ENCODE results near the gene SUCLG2. TPM values are rescaled to one million over a fixed set of nuclear protein-coding genes. Genes with fewer than 3 reads are reported as not detected.

Gene SUCLG2
- total RNA-seq, 1 experiment from 2014 or later: 59.4 TPM

DNA sequence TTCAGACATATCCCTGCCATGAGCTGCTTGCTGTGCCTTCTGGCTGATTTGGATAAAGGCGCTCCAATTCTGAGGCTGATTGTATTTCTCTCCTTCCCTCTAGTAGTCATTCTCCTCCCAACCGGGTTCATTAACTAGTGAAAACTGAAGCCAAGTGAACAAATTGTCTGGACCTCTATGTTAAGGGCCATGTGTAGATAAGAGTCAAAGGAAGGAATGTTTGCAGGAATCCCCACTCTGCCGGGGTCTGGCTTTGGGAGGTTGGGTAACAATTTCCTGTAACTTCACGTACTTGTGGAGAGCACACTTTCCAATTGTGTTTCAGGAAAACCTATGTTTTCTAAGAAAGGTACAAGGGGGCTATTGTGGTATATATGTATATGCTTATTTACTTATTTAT lies 38.2 kb upstream of the SUCLG2 start:
- H3K9me2 ChIP-seq (ENCODE audit: insufficient read depth): no peaks in the 10 kb centered on the region
- no peaks in the 10 kb centered on the region for H3K9me3 ChIP-seq (ENCODE audit: insufficient read depth, low read depth)
- no peaks in the 10 kb centered on the region for H3F3A ChIP-seq (ENCODE audit: insufficient read depth, low read depth)
- no peak overlapping the region for H3K27ac ChIP-seq
- ChIA-PET POLR2A (ENCODE audit: unreplicated experiment) (no interaction called here), CTCF (no interaction called here)
- TF ChIP-seq EZH2 (IDR thresholded peaks at IDR 0.05; ENCODE audit: low read depth): no peak
- TF ChIP-seq, protein P1, sequence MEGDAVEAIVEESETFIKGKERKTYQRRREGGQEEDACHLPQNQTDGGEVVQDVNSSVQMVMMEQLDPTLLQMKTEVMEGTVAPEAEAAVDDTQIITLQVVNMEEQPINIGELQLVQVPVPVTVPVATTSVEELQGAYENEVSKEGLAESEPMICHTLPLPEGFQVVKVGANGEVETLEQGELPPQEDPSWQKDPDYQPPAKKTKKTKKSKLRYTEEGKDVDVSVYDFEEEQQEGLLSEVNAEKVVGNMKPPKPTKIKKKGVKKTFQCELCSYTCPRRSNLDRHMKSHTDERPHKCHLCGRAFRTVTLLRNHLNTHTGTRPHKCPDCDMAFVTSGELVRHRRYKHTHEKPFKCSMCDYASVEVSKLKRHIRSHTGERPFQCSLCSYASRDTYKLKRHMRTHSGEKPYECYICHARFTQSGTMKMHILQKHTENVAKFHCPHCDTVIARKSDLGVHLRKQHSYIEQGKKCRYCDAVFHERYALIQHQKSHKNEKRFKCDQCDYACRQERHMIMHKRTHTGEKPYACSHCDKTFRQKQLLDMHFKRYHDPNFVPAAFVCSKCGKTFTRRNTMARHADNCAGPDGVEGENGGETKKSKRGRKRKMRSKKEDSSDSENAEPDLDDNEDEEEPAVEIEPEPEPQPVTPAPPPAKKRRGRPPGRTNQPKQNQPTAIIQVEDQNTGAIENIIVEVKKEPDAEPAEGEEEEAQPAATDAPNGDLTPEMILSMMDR (conservative IDR thresholded peaks at IDR 0.05): no peak
- H2AFZ ChIP-seq: no peak overlapping the region
- no peaks in the 10 kb centered on the region for H3K79me2 ChIP-seq (ENCODE audit: low read depth)
- intact Hi-C loops (cut with micrococcal nuclease; ENCODE audit: unreplicated experiment): no loop called here
- no peak overlapping the region for H3K4me2 ChIP-seq
- H3K36me3 ChIP-seq (ENCODE audit: low read depth): no peaks in the 10 kb centered on the region
- H3K4me3 ChIP-seq: no peak overlapping the region
- no peaks in the 10 kb centered on the region for H3K27me3 ChIP-seq (ENCODE audit: insufficient read depth, low read depth)
- BruUV-seq (replicated peaks): no TSS peak
- H4K20me1 ChIP-seq (ENCODE audit: insufficient read depth): no peaks in the 10 kb centered on the region
- no peaks in the 10 kb centered on the region for H3K4me1 ChIP-seq (replicated peaks; ENCODE audit: insufficient read depth)
- no peak for DNase-seq

DNA sequence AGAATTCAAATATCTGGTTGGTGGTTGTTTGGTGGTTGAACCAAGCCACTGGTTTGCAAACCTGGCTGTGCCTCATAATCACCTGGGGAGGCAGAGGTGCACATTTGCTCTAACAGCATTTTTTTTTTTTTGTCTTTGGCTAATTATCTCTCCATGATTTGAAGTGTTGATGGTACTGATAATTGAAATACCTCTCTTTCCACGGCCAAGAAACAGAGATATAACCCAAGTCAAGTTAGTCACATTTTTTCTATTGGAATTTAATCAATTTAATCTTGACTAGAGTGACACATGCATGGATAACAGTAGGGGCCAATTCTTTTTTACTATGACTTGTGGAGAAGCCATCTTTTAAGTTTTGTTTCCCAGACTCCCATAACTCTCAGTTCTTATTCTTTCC lies 37.5 kb upstream of the SUCLG2 start:
- Histone ChIP-seq H3K9me3 (ENCODE audit: insufficient read depth, low read depth) (no peaks in the 10 kb centered on the region), H3K9me2 (ENCODE audit: insufficient read depth) (no peaks in the 10 kb centered on the region), H3K4me3 (no peak overlapping the region), H2AFZ (no peak overlapping the region), H3K27ac (no peak overlapping the region), H3K4me1 (replicated peaks; ENCODE audit: insufficient read depth) (no peaks in the 10 kb centered on the region), H4K20me1 (ENCODE audit: insufficient read depth) (no peaks in the 10 kb centered on the region), H3K27me3 (ENCODE audit: insufficient read depth, low read depth) (no peaks in the 10 kb centered on the region), H3F3A (ENCODE audit: insufficient read depth, low read depth) (no peaks in the 10 kb centered on the region), H3K79me2 (ENCODE audit: low read depth) (no peaks in the 10 kb centered on the region), H3K4me2 (no peak overlapping the region), H3K36me3 (ENCODE audit: low read depth) (no peaks in the 10 kb centered on the region)
- BruUV-seq (replicated peaks): no TSS peak
- intact Hi-C loops (cut with micrococcal nuclease; ENCODE audit: unreplicated experiment): no loop called here
- ChIA-PET POLR2A (ENCODE audit: unreplicated experiment) (no interaction called here), CTCF (no interaction called here)
- DNase-seq: no peak
- TF ChIP-seq, protein P1 (conservative IDR thresholded peaks at IDR 0.05): no peak
- no peak for TF ChIP-seq EZH2 (IDR thresholded peaks at IDR 0.05; ENCODE audit: low read depth)

DNA sequence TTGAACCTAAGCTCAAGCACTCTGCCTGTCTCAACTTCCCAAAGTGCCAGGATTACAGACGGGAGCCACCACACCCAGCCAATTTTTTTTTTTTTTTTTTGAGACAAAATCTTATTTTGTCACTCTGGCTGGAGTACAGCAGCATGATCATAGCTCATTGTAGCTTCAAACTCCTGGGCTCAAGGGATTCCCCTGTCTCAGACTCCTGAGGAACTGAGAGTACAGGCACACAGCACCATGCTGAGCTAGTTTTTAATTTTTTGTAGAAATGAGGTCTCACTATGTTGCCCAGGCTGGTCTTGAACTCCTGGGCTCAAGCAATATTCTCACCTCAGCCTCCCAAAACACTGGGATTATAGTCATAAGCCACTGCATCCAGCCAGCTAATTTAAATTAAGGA lies 36.8 kb upstream of the SUCLG2 start:
- BruUV-seq (replicated peaks): no TSS peak
- Histone ChIP-seq H2AFZ (no peak overlapping the region), H3K4me2 (no peak overlapping the region), H3K9me3 (ENCODE audit: insufficient read depth, low read depth) (no peaks in the 10 kb centered on the region), H3F3A (ENCODE audit: insufficient read depth, low read depth) (no peaks in the 10 kb centered on the region), H3K36me3 (ENCODE audit: low read depth) (no peaks in the 10 kb centered on the region), H3K27me3 (ENCODE audit: insufficient read depth, low read depth) (no peaks in the 10 kb centered on the region), H4K20me1 (ENCODE audit: insufficient read depth) (no peaks in the 10 kb centered on the region), H3K4me3 (no peak overlapping the region), H3K27ac (no peak overlapping the region), H3K4me1 (replicated peaks; ENCODE audit: insufficient read depth) (no peaks in the 10 kb centered on the region), H3K79me2 (ENCODE audit: low read depth) (no peaks in the 10 kb centered on the region), H3K9me2 (ENCODE audit: insufficient read depth) (no peaks in the 10 kb centered on the region)
- intact Hi-C loops (cut with micrococcal nuclease; ENCODE audit: unreplicated experiment): no loop called here
- ChIA-PET POLR2A (ENCODE audit: unreplicated experiment) (interaction anchor here (0.7 kb wide), 1 partner anchor 1131 kb away, joined by 3 read pairs; no protein-coding TSS in a partner anchor), CTCF (no interaction called here)
- no peak for DNase-seq
- TF ChIP-seq, protein P1 (conservative IDR thresholded peaks at IDR 0.05): no peak
- no peak for TF ChIP-seq EZH2 (IDR thresholded peaks at IDR 0.05; ENCODE audit: low read depth)
